Osteocyte (in vitro differentiated cells): ENCODE measurements around the gene MAP7D2. TPM values are rescaled to one million over a fixed set of nuclear protein-coding genes. Genes with fewer than 3 reads are reported as not detected.

Experiments
- DNase-seq: peaks from one replicate; pipeline ENCODE4 v3.0.0; 2021; ENCODE audit warnings: mixed read lengths; ENCODE audit not compliant: unreplicated experiment; ENCODE audit errors: extremely low spot score
- H3K27ac Mint-ChIP-seq: one replicate; pipeline ENCODE4 v1.8.0; 2021; ENCODE audit warnings: mild to moderate bottlenecking, mixed read lengths; ENCODE audit not compliant: unreplicated experiment
- H3K27me3 Mint-ChIP-seq: one replicate; pipeline ENCODE4 v1.8.0; 2021; ENCODE audit warnings: mixed read lengths; ENCODE audit not compliant: unreplicated experiment
- H3K36me3 Mint-ChIP-seq: one replicate; pipeline ENCODE4 v1.8.0; 2021; ENCODE audit warnings: mixed read lengths; ENCODE audit not compliant: unreplicated experiment
- H3K4me1 Mint-ChIP-seq: one replicate; pipeline ENCODE4 v1.8.0; 2021; ENCODE audit warnings: mixed read lengths; ENCODE audit not compliant: unreplicated experiment
- H3K4me3 Mint-ChIP-seq: one replicate; pipeline ENCODE4 v1.8.0; 2021; ENCODE audit warnings: mild to moderate bottlenecking, moderate library complexity, mixed read lengths; ENCODE audit not compliant: unreplicated experiment
- H3K9me3 Mint-ChIP-seq: one replicate; pipeline ENCODE4 v1.8.0; 2021; ENCODE audit warnings: mixed read lengths; ENCODE audit not compliant: unreplicated experiment
- total RNA-seq: library from RNA; stranded (reverse); gene quantifications from 2 replicates; pipeline ENCODE4 v1.2.1, GENCODE V29; 2021
- TF ChIP-seq, protein P1 (sequence below): fragments of 200-600 bp; sonication (generic); IDR thresholded peaks from 2 replicates; pipeline ENCODE4 v1.5.0; 2021; ENCODE audit warnings: antibody characterized with exemption, mild to moderate bottlenecking, moderate library complexity

MAP7D2 gene
- total RNA-seq, 1 donor from 2014 or later = 0.11 TPM

DNA sequence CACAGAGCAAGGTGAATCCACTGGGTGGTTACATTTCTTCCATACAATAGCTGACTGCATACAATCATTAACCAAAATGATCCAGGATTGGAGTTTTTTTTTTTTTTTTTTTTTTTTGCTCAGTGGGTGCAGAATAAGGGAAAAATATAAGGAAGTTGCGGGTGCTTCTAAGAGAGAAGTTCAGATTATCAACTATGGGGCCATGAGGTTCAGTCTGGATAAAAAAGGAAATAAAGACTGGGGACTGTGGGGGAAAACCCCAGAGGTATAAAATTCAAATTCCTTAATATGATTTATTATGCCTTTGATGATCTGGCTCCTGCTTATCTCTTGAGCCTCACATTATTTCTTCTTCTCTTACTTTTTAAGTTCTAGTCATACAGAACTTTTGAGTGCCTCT lies 30.9 kb upstream of the MAP7D2 start:
- no peaks in the 10 kb centered on the region for H3K27me3 Mint-ChIP-seq
- no peak overlapping the region for H3K27ac Mint-ChIP-seq
- no peak for DNase-seq
- H3K9me3 Mint-ChIP-seq = no peaks in the 10 kb centered on the region
- TF ChIP-seq, protein P1, sequence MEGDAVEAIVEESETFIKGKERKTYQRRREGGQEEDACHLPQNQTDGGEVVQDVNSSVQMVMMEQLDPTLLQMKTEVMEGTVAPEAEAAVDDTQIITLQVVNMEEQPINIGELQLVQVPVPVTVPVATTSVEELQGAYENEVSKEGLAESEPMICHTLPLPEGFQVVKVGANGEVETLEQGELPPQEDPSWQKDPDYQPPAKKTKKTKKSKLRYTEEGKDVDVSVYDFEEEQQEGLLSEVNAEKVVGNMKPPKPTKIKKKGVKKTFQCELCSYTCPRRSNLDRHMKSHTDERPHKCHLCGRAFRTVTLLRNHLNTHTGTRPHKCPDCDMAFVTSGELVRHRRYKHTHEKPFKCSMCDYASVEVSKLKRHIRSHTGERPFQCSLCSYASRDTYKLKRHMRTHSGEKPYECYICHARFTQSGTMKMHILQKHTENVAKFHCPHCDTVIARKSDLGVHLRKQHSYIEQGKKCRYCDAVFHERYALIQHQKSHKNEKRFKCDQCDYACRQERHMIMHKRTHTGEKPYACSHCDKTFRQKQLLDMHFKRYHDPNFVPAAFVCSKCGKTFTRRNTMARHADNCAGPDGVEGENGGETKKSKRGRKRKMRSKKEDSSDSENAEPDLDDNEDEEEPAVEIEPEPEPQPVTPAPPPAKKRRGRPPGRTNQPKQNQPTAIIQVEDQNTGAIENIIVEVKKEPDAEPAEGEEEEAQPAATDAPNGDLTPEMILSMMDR = no peak
- H3K4me1 Mint-ChIP-seq = no peaks in the 10 kb centered on the region
- H3K4me3 Mint-ChIP-seq = no peak overlapping the region
- H3K36me3 Mint-ChIP-seq = no peaks in the 10 kb centered on the region

DNA sequence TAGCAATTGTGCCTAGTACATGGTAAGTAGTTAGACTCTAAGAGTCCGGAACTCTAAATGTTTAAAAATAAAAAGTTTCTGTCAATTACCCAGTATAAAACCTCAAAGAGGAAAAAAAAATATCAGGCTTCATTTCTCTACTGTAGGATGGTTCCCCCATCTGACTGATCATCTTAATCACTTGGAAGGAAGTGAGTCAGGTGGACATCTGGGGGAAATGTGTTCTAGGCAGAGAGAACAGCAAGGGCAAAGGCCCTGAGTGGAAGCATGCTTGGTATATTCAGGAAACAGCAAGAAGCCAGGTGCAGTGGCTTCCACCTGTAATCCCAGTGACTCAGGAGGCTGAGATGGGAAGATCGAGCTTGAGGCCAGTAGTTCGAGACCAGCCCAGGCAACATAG lies 27.8 kb upstream of the MAP7D2 start:
- TF ChIP-seq, protein P1 = no peak
- no peaks in the 10 kb centered on the region for H3K27me3 Mint-ChIP-seq
- no peaks in the 10 kb centered on the region for H3K36me3 Mint-ChIP-seq
- no peaks in the 10 kb centered on the region for H3K9me3 Mint-ChIP-seq
- peaks cover 9% of the 10 kb centered on the region for H3K4me1 Mint-ChIP-seq
- H3K27ac Mint-ChIP-seq = no peak overlapping the region
- no peak overlapping the region for H3K4me3 Mint-ChIP-seq
- DNase-seq = no peak

DNA sequence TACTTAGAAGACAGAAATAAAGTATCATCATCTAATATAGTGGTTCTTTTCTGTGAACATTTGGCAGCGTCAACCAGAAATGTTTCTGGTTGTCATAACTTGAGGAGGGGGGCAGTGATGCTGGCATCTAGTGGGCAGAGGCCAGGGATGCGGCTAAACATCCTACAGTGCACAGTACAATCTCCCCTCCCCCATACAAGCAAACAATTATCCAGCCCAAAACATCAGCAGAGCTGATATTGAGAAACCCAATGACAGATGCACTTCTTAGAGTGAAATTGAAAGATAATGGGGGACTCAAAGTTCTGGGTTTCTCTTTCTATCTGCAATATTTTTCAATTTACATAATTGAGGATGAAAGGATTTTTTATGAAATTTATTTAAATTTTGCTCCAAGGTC lies 26.9 kb upstream of the MAP7D2 start:
- Mint-ChIP-seq H3K27ac (no peak overlapping the region), H3K4me3 (no peak overlapping the region), H3K4me1 (peaks cover 17% of the 10 kb centered on the region), H3K27me3 (no peaks in the 10 kb centered on the region), H3K9me3 (no peaks in the 10 kb centered on the region), H3K36me3 (no peaks in the 10 kb centered on the region)
- TF ChIP-seq, protein P1 = no peak
- DNase-seq = no peak

DNA sequence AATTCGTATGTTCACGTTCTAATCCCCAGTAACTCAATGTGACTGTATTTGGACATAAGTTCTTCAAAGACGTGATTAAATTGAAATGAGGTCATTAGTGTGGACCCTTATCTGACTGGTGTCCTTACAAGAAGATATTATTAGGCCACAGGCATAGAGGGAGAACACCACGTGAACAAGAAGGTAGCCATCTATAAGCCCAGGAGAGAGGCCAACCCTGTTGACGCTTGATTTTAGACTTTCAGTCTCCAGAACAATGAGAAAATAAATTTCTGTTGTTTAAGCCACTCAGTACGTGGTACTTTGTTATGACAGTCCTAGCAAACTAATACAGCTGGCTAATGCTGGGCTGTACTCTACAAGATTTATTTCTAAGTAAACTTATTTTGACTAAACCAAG lies 26.4 kb upstream of the MAP7D2 start:
- TF ChIP-seq, protein P1 = no peak
- Mint-ChIP-seq H3K27me3 (no peaks in the 10 kb centered on the region), H3K4me3 (no peak overlapping the region), H3K27ac (peak overlapping the region; percentile 54), H3K4me1 (peaks cover 17% of the 10 kb centered on the region), H3K9me3 (no peaks in the 10 kb centered on the region), H3K36me3 (peaks cover 3% of the 10 kb centered on the region)
- DNase-seq = no peak

DNA sequence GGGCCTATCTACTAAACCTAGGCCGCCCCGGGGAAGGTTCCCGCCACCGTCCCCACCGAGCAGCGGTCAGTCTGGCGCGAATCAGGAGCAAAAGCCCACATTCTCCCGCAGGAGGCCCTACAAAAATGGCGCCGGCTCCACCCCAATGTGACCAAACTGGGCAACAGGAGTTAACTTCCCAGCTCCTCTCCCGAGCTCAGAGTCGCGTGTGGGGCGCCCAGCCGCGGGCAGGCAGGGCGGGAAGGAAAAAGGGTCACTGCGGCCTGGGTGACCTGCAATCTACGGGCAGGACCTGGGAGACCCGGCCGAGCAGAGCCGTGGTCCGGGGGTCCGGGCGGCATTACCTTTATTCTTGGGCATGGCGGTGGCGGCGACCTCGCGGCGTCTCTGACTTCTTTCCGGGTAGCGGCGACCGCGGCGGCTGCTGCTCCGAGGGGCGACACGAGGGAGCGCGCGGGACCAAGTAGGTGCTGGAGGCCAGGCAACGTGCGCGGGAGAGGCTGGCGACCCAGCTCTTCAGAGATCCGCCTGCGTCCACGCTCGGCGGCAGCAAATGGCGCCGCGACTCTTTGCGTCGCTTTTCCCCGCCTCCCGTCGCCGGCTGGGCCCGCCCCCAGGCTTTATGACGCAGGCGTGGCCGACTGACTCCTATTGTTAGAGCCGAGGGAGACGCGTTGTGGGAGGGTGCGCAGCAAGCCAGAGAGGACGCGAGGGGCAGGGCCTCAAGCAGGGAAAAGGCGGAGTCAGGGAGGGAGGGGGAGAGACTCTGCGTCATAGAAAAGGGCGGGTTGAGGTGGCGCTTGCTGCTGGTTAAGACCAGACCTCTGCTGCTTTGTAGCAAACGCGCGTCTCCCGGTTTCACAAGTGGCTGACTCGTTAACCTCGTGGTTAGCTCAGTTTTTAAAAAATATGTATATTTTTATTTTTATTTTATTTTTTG lies 24.8 kb upstream of the MAP7D2 start, which contains the start of gene EIF1AX:
Gene EIF1AX (minus strand): TSS at position 558 of the 940 bp plus-strand sequence. CDS start 198 bp downstream, at position 360.
- DNase-seq = peak; percentile 97
- TF ChIP-seq, protein P1 = no peak
- H3K9me3 Mint-ChIP-seq = no peaks in the 10 kb centered on the region
- H3K27me3 Mint-ChIP-seq = no peaks in the 10 kb centered on the region
- peak within 1 kb of the TSS; percentile 86 for H3K27ac Mint-ChIP-seq
- H3K4me1 Mint-ChIP-seq = peaks cover 17% of the 10 kb centered on the region
- H3K4me3 Mint-ChIP-seq = peak within 1 kb of the TSS; percentile 87
- H3K36me3 Mint-ChIP-seq = peaks cover 6% of the 10 kb centered on the region
